H9 (cell line): ENCODE data around the gene ADAMTS17. TPM values are rescaled to one million over a fixed set of nuclear protein-coding genes. Genes with fewer than 3 reads are reported as not detected.

ENCODE experiments used
- DNase-seq: peaks from one replicate; pipeline ENCODE4 v3.0.0-alpha.2; 2017
- H2AFZ ChIP-seq: one replicate; pipeline ENCODE4 v1.6.1; 2013; ENCODE audit warnings: mild to moderate bottlenecking, low read length, control low read depth, moderate library complexity
- H2AK5ac ChIP-seq: 2 replicates; pipeline ENCODE4 v1.6.1; 2013; ENCODE audit warnings: low read length, control low read depth, mixed read lengths; ENCODE audit not compliant: insufficient read length
- H2BK120ac ChIP-seq: one replicate; pipeline ENCODE4 v1.6.1; 2013; ENCODE audit warnings: low read depth, mild to moderate bottlenecking, low read length, control low read depth, inconsistent platforms; ENCODE audit not compliant: poor library complexity, severe bottlenecking
- H2BK12ac ChIP-seq: 2 replicates; pipeline ENCODE4 v1.6.1; 2013; ENCODE audit warnings: low read length, control low read depth, mixed read lengths, low read depth; ENCODE audit not compliant: insufficient read length
- H2BK15ac ChIP-seq: 2 replicates; pipeline ENCODE4 v1.6.1; 2013; ENCODE audit warnings: low read depth, low read length, control low read depth
- H2BK20ac ChIP-seq: one replicate; pipeline ENCODE4 v1.6.1; 2013; ENCODE audit warnings: low read depth, mild to moderate bottlenecking, low read length, control low read depth, inconsistent platforms; ENCODE audit not compliant: poor library complexity, severe bottlenecking
- H2BK5ac ChIP-seq: 2 replicates; pipeline ENCODE4 v1.6.1; 2013; ENCODE audit warnings: low read length, control low read depth, mixed read lengths; ENCODE audit not compliant: insufficient read length
- H3K14ac ChIP-seq: 2 replicates; pipeline ENCODE4 v1.6.1; 2013; ENCODE audit warnings: low read length, control low read depth; ENCODE audit not compliant: insufficient read depth
- H3K18ac ChIP-seq: 2 replicates; pipeline ENCODE4 v1.6.1; 2013; ENCODE audit warnings: low read depth, mild to moderate bottlenecking, mixed read lengths, low read length, control low read depth; ENCODE audit not compliant: insufficient read length
- H3K23ac ChIP-seq: 2 replicates; pipeline ENCODE4 v1.6.1; 2013; ENCODE audit warnings: low read length, control low read depth, mixed read lengths, low read depth; ENCODE audit not compliant: insufficient read length
- H3K23me2 ChIP-seq: 2 replicates; pipeline ENCODE4 v1.6.1; 2013; ENCODE audit warnings: low read depth, mild to moderate bottlenecking, mixed read lengths, low read length, control low read depth; ENCODE audit not compliant: insufficient read length, poor library complexity, severe bottlenecking
- H3K27ac ChIP-seq: 2 replicates; pipeline ENCODE4 v1.5.1; 2013; ENCODE audit warnings: low read length, control low read depth, mixed read lengths, low read depth; ENCODE audit not compliant: insufficient read length
- H3K27me3 ChIP-seq: 2 replicates; pipeline ENCODE4 v1.6.1; 2013; ENCODE audit warnings: low read length, control low read depth, inconsistent platforms; ENCODE audit not compliant: insufficient read depth
- H3K4ac ChIP-seq: 2 replicates; pipeline ENCODE4 v1.6.1; 2013; ENCODE audit warnings: low read depth, mild to moderate bottlenecking, control low read depth, inconsistent platforms, low read length, moderate library complexity
- H3K4me1 ChIP-seq: 2 replicates; pipeline ENCODE4 v1.6.1; 2013; ENCODE audit warnings: low read length, control low read depth, inconsistent platforms; ENCODE audit not compliant: insufficient read depth
- H3K4me2 ChIP-seq: 2 replicates; pipeline ENCODE4 v1.6.1; 2013; ENCODE audit warnings: low read length, control low read depth, mixed read lengths; ENCODE audit not compliant: insufficient read length, insufficient read depth
- H3K56ac ChIP-seq: 2 replicates; pipeline ENCODE4 v1.6.1; 2013; ENCODE audit warnings: low read depth, mild to moderate bottlenecking, mixed read lengths, low read length, control low read depth; ENCODE audit not compliant: insufficient read length
- H3K79me1 ChIP-seq: 2 replicates; pipeline ENCODE4 v1.6.1; 2013; ENCODE audit warnings: low read depth, mild to moderate bottlenecking, moderate library complexity, low read length, control low read depth, inconsistent platforms; ENCODE audit not compliant: insufficient read depth, poor library complexity, severe bottlenecking
- H3K79me2 ChIP-seq: 2 replicates; pipeline ENCODE4 v1.6.1; 2013; ENCODE audit warnings: low read length, control low read depth, inconsistent platforms; ENCODE audit not compliant: insufficient read depth
- H3K9ac ChIP-seq: 2 replicates; pipeline ENCODE4 v1.6.1; 2013; ENCODE audit warnings: low read length, control low read depth, mixed read lengths; ENCODE audit not compliant: insufficient read length; ENCODE audit errors: extremely low read depth
- H3K9me3 ChIP-seq: one replicate; pipeline ENCODE4 v1.6.1; 2013; ENCODE audit warnings: low read depth, low read length, inconsistent platforms; ENCODE audit not compliant: control insufficient read depth
- H3T11ph ChIP-seq: one replicate; pipeline ENCODE4 v1.6.1; 2013; ENCODE audit warnings: mild to moderate bottlenecking, low read length, control low read depth, inconsistent platforms
- H4K20me1 ChIP-seq: one replicate; pipeline ENCODE4 v1.6.1; 2013; ENCODE audit not compliant: control insufficient read depth, insufficient read length, insufficient read depth
- H4K5ac ChIP-seq: 2 replicates; pipeline ENCODE4 v1.6.1; 2013; ENCODE audit warnings: low read depth, mild to moderate bottlenecking, mixed read lengths, low read length, control low read depth; ENCODE audit not compliant: insufficient read length
- H4K8ac ChIP-seq: replicated peaks from 2 replicates; pipeline ENCODE4 v1.6.1; 2013; ENCODE audit warnings: low read length, control low read depth, mixed read lengths, low read depth; ENCODE audit not compliant: insufficient read length
- H4K91ac ChIP-seq: 2 replicates; pipeline ENCODE4 v1.6.1; 2013; ENCODE audit warnings: low read depth, mild to moderate bottlenecking, moderate library complexity, mixed read lengths, low read length, control low read depth; ENCODE audit not compliant: insufficient read length
- H3K27ac Mint-ChIP-seq, 3 experiments: 2 replicates in 2 of 3; 3 replicates in 1 of 3; pipeline ENCODE4 v1.8.0; 2020 to 2021; ENCODE audit warnings: mixed read lengths in 3 of 3, mild to moderate bottlenecking in 1 of 3, moderate library complexity in 1 of 3
- H3K27me3 Mint-ChIP-seq: 2 replicates; pipeline ENCODE4 v1.8.0; 2021; ENCODE audit warnings: low read depth, mild to moderate bottlenecking, moderate library complexity, mixed read lengths
- H3K36me3 Mint-ChIP-seq, 3 experiments: 2 replicates in 2 of 3; 3 replicates in 1 of 3; pipeline ENCODE4 v1.8.0; 2020 to 2021; ENCODE audit warnings: low read depth in 3 of 3, mixed read lengths in 3 of 3; ENCODE audit not compliant: insufficient read depth in 1 of 3
- H3K4me1 Mint-ChIP-seq, 2 experiments: 2 replicates each; pipeline ENCODE4 v1.8.0; 2020; ENCODE audit warnings: mixed read lengths in 2 of 2
- H3K4me3 Mint-ChIP-seq, 2 experiments: 2 replicates in 1 of 2; 3 replicates in 1 of 2; pipeline ENCODE4 v1.8.0; 2020 to 2021; ENCODE audit warnings: mild to moderate bottlenecking in 2 of 2, mixed read lengths in 2 of 2, moderate library complexity in 1 of 2
- H3K9me3 Mint-ChIP-seq, 2 experiments: 2 replicates in 1 of 2; 3 replicates in 1 of 2; pipeline ENCODE4 v1.8.0; 2020; ENCODE audit warnings: mild to moderate bottlenecking in 2 of 2, mixed read lengths in 2 of 2, moderate library complexity in 1 of 2
- CTCF ChIP-seq: fragments of 200-600 bp; sonication (generic); conservative IDR thresholded peaks from 3 replicates; pipeline ENCODE4 v1.8.0; 2021; ENCODE audit warnings: antibody characterized with exemption, mild to moderate bottlenecking
- WGBS: extraction: QIAGEN DNeasy Blood & Tissue Kit; methylation state at CpG from one replicate; pipeline ENCODE4 v1.1.7; 2013; ENCODE audit warnings: missing lambda C conversion rate, low lambda C conversion rate, mixed read lengths; ENCODE audit not compliant: insufficient read length; ENCODE audit errors: extremely low coverage; 5-methylcytosine and 5-hydroxymethylcytosine counted together
- total RNA-seq: library from RNA; stranded (reverse); gene quantifications from 2 replicates; pipeline ENCODE4 v1.2.1, GENCODE V29; 2021

The ADAMTS17 gene
- total RNA-seq, 1 experiment from 2014 or later: 2.9 TPM

GRCh38 chr15:100192097-100193080 is 149.4 kb downstream of the ADAMTS17 start:
- Histone ChIP-seq H3K14ac (no peak overlapping the region; the same call in 1 of the 2 replicates), H3K27ac (no peak overlapping the region), H3K4me2 (no peak overlapping the region), H2AK5ac (no peak overlapping the region), H3K23ac (no peak overlapping the region), H4K91ac (no peak overlapping the region), H2AFZ (no peak overlapping the region), H2BK120ac (no peak overlapping the region), H3K4me1 (peaks cover 6% of the 10 kb centered on the region; the same call in 1 of the 2 replicates), H3K9me3 (no peaks in the 10 kb centered on the region), H4K20me1 (no peaks in the 10 kb centered on the region), H3K4ac (no peak overlapping the region), H3T11ph (no peak overlapping the region), H3K79me1 (no peaks in the 10 kb centered on the region), H2BK12ac (no peak overlapping the region), H2BK20ac (no peak overlapping the region), H3K27me3 (no peaks in the 10 kb centered on the region), H3K79me2 (no peaks in the 10 kb centered on the region), H3K56ac (no peak overlapping the region), H3K18ac (no peak overlapping the region), H3K23me2 (no peaks in the 10 kb centered on the region), H4K5ac (no peak overlapping the region), H3K9ac (no peak overlapping the region), H4K8ac (no peak overlapping the region), H2BK5ac (no peak overlapping the region), H2BK15ac (no peak overlapping the region)
- TF ChIP-seq CTCF: no peak
- peak; percentile 29 for DNase-seq
- Mint-ChIP-seq H3K4me1 (peaks cover 23 to 36% of the 10 kb centered on the region in 2 experiments), H3K9me3 (peaks cover 0 to 2% of the 10 kb centered on the region in 2 experiments; a peak in 1 of 5 replicates), H3K27ac (no peak overlapping the region; a peak in 2 of 7 replicates), H3K27me3 (peaks cover 6% of the 10 kb centered on the region; the same call in 1 of the 2 replicates), H3K36me3 (no peaks in the 10 kb centered on the region; a peak in 2 of 7 replicates), H3K4me3 (no peak overlapping the region)
- WGBS: no CpG with 5 or more reads among the region's 14 CpGs
